PC-3 (cell line): ENCODE data around the gene TULP3. TPM values are rescaled to one million over a fixed set of nuclear protein-coding genes. Genes with fewer than 3 reads are reported as not detected.

Source experiments
- ATAC-seq: fragments of 200-7000 bp; cut with Tn5 transposase; 2 replicates; pipeline ENCODE4 v1.9.1; 2020; ENCODE audit warnings: mild to moderate bottlenecking, moderate library complexity
- BruUV-seq: library from RNA; stranded (reverse); fragments of 400-500 nt; replicated peaks from 2 replicates; lab custom pipeline; 2021; lab: Mats Ljungman, UMichigan
- CTCF ChIA-PET: fragments of 300-600 bp; sonication (Branson Sonifier 250); formaldehyde crosslinking; loops from one replicate; lab custom pipeline; 2022; ENCODE audit warnings: antibody characterized with exemption; lab: Charles Lee
- POLR2A ChIA-PET: fragments of 300-600 bp; sonication (Branson Sonifier 250); formaldehyde crosslinking; loops from one replicate; lab custom pipeline; 2022; ENCODE audit warnings: antibody characterized with exemption; ENCODE audit not compliant: unreplicated experiment; lab: Charles Lee
- DNase-seq: peaks from one replicate; pipeline ENCODE4 v3.0.0-alpha.2; 2015
- H2AFZ ChIP-seq: fragments of 300-600 bp; sonication (generic); 2 replicates; pipeline ENCODE4 v1.6.0; 2016; ENCODE audit warnings: antibody characterized with exemption, low read length
- H3F3A ChIP-seq: fragments of 300-600 bp; sonication (generic); one replicate; pipeline ENCODE4 v1.6.0; 2017; ENCODE audit warnings: antibody characterized with exemption, low read length, control low read depth, mild to moderate bottlenecking; ENCODE audit not compliant: unreplicated experiment
- H3K27ac ChIP-seq: fragments of 300-600 bp; sonication (generic); 2 replicates; pipeline ENCODE4 v1.5.1; 2016; ENCODE audit warnings: mild to moderate bottlenecking, low read length
- H3K27me3 ChIP-seq: fragments of 300-600 bp; sonication (generic); 2 replicates; pipeline ENCODE4 v1.6.1; 2016; ENCODE audit warnings: low read length, mixed read lengths
- H3K36me3 ChIP-seq: fragments of 300-600 bp; sonication (generic); 2 replicates; pipeline ENCODE4 v1.6.1; 2016; ENCODE audit warnings: low read depth, mixed run types, low read length, mixed read lengths
- H3K4me1 ChIP-seq: fragments of 300-600 bp; sonication (generic); 2 replicates; pipeline ENCODE4 v1.5.1; 2016; ENCODE audit warnings: low read length; ENCODE audit not compliant: insufficient read depth
- H3K4me2 ChIP-seq: fragments of 300-600 bp; sonication (generic); 2 replicates; pipeline ENCODE4 v1.6.0; 2016; ENCODE audit warnings: low read length
- H3K4me3 ChIP-seq: fragments of 300-600 bp; sonication (generic); 2 replicates; pipeline ENCODE4 v1.5.1; 2016; ENCODE audit warnings: mild to moderate bottlenecking, low read length, mixed read lengths
- H3K79me2 ChIP-seq: fragments of 300-600 bp; sonication (generic); 2 replicates; pipeline ENCODE4 v1.6.1; 2017; ENCODE audit warnings: low read length, mixed read lengths
- H3K9ac ChIP-seq: fragments of 300-600 bp; sonication (generic); 2 replicates; pipeline ENCODE4 v1.6.0; 2016; ENCODE audit warnings: mild to moderate bottlenecking, low read length
- H3K9me2 ChIP-seq: fragments of 300-600 bp; sonication (generic); replicated peaks from 2 replicates; pipeline ENCODE4 v1.6.1; 2016; ENCODE audit warnings: mixed run types, low read length, mixed read lengths
- H3K9me3 ChIP-seq: fragments of 300-600 bp; sonication (generic); 2 replicates; pipeline ENCODE4 v1.6.1; 2016; ENCODE audit warnings: low read length, mixed read lengths
- H4K20me1 ChIP-seq: fragments of 300-600 bp; sonication (generic); 2 replicates; pipeline ENCODE4 v1.6.1; 2016; ENCODE audit warnings: low read length, mixed read lengths
- EZH2 ChIP-seq: fragments of 300-600 bp; sonication (generic); IDR thresholded peaks from one replicate; pipeline ENCODE4 v1.6.1; 2017; ENCODE audit warnings: antibody characterized with exemption, mild to moderate bottlenecking, low read length; ENCODE audit not compliant: unreplicated experiment
- EZH2phosphoT487 ChIP-seq: fragments of 300-600 bp; sonication (generic); IDR thresholded peaks from 2 replicates; pipeline ENCODE4 v1.6.1; 2018; ENCODE audit warnings: mild to moderate bottlenecking, antibody characterized with exemption, low read length, borderline replicate concordance
- intact Hi-C: fragments of 100-400 bp; cut with micrococcal nuclease; formaldehyde crosslinking; loops from 2 replicates; pipeline ENCODE4 v1.9.0; 2023
- total RNA-seq: library from RNA; depleted of rRNA; stranded (reverse); fragments of >200 nt; gene quantifications from 2 replicates; pipeline ENCODE4 v1.2.3, GENCODE V29; 2014
- TF ChIP-seq, protein P1 (sequence below): fragments of 300-600 bp; sonication (generic); conservative IDR thresholded peaks from 2 replicates; pipeline ENCODE4 v1.5.1; 2017; ENCODE audit warnings: antibody characterized with exemption, low read depth, mild to moderate bottlenecking, low read length

The TULP3 gene
- total RNA-seq, 1 experiment from 2014 or later, result 22.6 TPM

DNA sequence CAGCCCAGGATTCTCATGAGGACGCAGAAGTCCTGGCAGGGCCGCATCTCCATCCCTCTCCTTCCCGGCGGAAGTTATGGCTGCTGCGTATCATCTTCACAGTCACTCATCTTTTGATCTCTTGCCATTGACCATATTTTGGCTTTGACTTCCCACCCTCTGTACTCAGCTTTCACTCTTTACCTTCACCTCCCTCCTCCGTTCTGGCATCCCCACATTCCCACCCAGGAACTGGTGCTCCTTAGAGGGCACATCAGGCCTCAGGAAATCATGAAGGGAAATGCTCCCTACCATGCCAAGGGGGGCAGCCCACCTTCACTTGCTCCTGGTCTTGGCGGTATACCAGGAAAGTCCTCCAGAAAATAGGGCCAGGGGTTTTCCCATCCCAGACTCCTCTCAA lies 35.1 kb upstream of the TULP3 start:
- ChIA-PET POLR2A (no interaction called here), CTCF (no interaction called here)
- intact Hi-C loops, result no loop called here
- DNase-seq (no peak), ATAC-seq (no peak)
- no peak overlapping the region for H3K4me3 ChIP-seq
- no peak overlapping the region for H3K27ac ChIP-seq
- no peaks in the 10 kb centered on the region for H3K9me2 ChIP-seq
- H3K9ac ChIP-seq, result no peak overlapping the region
- no peak overlapping the region for H3K4me2 ChIP-seq
- H3F3A ChIP-seq, result no peaks in the 10 kb centered on the region
- H3K4me1 ChIP-seq, result no peaks in the 10 kb centered on the region
- H3K36me3 ChIP-seq, result peaks cover 17% of the 10 kb centered on the region; the same call in 1 of the 2 replicates
- no peaks in the 10 kb centered on the region for H4K20me1 ChIP-seq
- no peaks in the 10 kb centered on the region for H3K9me3 ChIP-seq
- no TSS peak for BruUV-seq
- no peak overlapping the region for H2AFZ ChIP-seq
- TF ChIP-seq, protein P1, sequence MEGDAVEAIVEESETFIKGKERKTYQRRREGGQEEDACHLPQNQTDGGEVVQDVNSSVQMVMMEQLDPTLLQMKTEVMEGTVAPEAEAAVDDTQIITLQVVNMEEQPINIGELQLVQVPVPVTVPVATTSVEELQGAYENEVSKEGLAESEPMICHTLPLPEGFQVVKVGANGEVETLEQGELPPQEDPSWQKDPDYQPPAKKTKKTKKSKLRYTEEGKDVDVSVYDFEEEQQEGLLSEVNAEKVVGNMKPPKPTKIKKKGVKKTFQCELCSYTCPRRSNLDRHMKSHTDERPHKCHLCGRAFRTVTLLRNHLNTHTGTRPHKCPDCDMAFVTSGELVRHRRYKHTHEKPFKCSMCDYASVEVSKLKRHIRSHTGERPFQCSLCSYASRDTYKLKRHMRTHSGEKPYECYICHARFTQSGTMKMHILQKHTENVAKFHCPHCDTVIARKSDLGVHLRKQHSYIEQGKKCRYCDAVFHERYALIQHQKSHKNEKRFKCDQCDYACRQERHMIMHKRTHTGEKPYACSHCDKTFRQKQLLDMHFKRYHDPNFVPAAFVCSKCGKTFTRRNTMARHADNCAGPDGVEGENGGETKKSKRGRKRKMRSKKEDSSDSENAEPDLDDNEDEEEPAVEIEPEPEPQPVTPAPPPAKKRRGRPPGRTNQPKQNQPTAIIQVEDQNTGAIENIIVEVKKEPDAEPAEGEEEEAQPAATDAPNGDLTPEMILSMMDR, result no peak
- TF ChIP-seq EZH2, result no peak
- no peak for TF ChIP-seq EZH2phosphoT487
- H3K79me2 ChIP-seq, result no peaks in the 10 kb centered on the region
- H3K27me3 ChIP-seq, result no peaks in the 10 kb centered on the region

DNA sequence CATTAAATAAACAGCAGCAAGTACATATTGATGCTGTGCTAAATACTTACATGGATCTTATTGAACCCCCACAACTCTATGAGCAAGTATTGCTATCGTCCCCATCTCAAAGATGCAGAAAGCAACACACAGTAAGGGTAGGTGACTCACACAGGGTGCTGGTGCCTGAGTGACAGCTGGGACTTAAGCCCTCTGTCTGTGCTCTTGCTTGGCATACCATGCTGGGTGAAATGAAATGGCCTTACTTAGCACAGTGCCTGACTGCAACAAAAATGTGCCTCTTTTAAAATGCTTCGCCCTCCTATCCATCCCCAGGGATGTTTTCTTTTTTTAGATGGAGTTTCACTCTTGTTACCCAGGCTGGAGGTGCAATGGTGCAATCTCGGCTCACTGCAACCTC lies 34.6 kb upstream of the TULP3 start:
- H3K4me3 ChIP-seq, result no peak overlapping the region
- H3K9me3 ChIP-seq, result no peaks in the 10 kb centered on the region
- H4K20me1 ChIP-seq, result no peaks in the 10 kb centered on the region
- peak; percentile 56 for ATAC-seq
- intact Hi-C loops, result no loop called here
- H3K79me2 ChIP-seq, result no peaks in the 10 kb centered on the region
- peaks cover 17% of the 10 kb centered on the region; the same call in 1 of the 2 replicates for H3K36me3 ChIP-seq
- no peak overlapping the region for H3K9ac ChIP-seq
- no peaks in the 10 kb centered on the region for H3K27me3 ChIP-seq
- CTCF ChIA-PET, result no interaction called here
- no peaks in the 10 kb centered on the region for H3K9me2 ChIP-seq
- no peaks in the 10 kb centered on the region for H3F3A ChIP-seq
- POLR2A ChIA-PET, result no interaction called here
- no peak overlapping the region for H3K27ac ChIP-seq
- H3K4me1 ChIP-seq, result no peaks in the 10 kb centered on the region
- DNase-seq, result peak; percentile 19
- BruUV-seq, result no TSS peak
- TF ChIP-seq EZH2, result no peak
- no peak for TF ChIP-seq EZH2phosphoT487
- TF ChIP-seq, protein P1, result no peak
- no peak overlapping the region for H2AFZ ChIP-seq
- H3K4me2 ChIP-seq, result no peak overlapping the region

DNA sequence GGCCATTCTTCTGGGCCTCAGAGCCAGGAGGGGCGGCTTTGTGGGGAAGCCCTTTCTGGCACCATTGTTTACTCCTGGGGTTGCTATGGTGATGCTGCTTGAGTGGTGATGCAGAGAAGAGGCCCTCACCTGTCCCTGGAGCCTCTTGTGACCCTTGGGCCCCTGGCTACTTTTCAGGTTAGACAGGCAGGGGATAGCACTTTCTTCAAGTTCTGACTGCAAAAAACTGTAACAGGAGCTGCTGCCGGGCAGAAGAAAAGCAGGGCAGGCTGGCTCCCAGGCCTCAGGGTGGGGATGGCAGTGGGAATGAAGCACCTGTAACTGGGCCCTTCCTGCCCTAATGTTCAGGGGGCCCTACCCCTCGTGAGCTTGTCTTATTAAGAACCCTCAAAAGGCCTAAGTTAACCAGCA lies 33.7 kb upstream of the TULP3 start, which contains the start of gene TEX52:
Gene TEX52, minus strand, starts transcription at position 19 of the 411 bp plus-strand sequence. Its CDS starts 13 bp downstream, at position 6.
- no peak for ATAC-seq
- Histone ChIP-seq H3K4me3 (no peak within 1 kb of the TSS), H4K20me1 (no peaks in the 10 kb centered on the region), H3K4me1 (no peaks in the 10 kb centered on the region), H3K9me2 (no peaks in the 10 kb centered on the region), H3K4me2 (no peak within 1 kb of the TSS), H3K79me2 (no peaks in the 10 kb centered on the region), H3K9me3 (no peaks in the 10 kb centered on the region), H3F3A (no peaks in the 10 kb centered on the region), H3K27me3 (no peaks in the 10 kb centered on the region), H3K9ac (no peak within 1 kb of the TSS), H2AFZ (no peak within 1 kb of the TSS), H3K27ac (no peak within 1 kb of the TSS), H3K36me3 (peaks cover 21% of the 10 kb centered on the region)
- BruUV-seq, result no TSS peak
- POLR2A ChIA-PET, result no interaction called here
- CTCF ChIA-PET, result no interaction called here
- TF ChIP-seq EZH2phosphoT487 (no peak), EZH2 (no peak)
- TF ChIP-seq, protein P1, result no peak
- DNase-seq, result no peak
- intact Hi-C loops, result no loop called here
